Measurements from ENCODE around the gene ESYT2. TPM values are rescaled to one million over a fixed set of nuclear protein-coding genes. Genes with fewer than 3 reads are reported as not detected.
A peak's percentile ranks its signal among the peaks of the same experiment; 100 is the strongest.
"Not testable (repeated sequence)": the region's sequence is repeated elsewhere in the genome, so short reads cannot be mapped to it uniquely, and the experiment has no call there.

Gene ESYT2
- total RNA-seq, 1 donor from 2014 or later = 103 TPM

DNA sequence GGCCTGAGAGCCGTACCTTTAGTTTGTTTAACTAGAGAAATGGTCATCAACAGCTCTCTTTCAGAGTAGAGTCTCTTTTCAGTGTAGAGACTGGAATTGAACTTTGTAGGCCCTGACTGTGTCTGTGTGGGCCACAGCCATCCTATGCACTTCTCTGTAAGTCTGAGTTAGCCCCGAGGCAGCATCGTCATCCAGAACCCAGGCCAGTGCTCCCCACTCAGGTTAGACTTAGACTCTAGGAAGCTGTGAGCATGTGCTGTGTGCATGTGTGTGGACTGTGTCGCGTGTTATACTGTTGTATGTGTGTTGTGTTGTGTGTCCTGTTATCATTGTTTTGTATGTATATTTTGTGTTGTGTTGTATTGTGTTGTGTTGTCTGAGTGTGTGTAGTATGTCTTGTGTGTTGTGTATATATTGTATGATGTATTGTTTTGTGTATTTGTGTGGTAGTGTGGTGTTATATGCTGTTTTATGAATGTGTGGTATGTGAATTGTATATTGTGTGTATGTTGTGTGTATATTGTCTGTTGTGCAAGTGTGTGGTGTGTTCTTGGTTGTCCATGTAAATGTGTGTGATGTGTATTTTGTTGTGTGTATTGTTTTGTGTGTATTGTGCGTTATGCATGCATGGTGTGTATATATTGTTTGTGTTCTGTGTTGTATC, 106.6 kb downstream of the ESYT2 start:
- intact Hi-C loops (cut with DNase I) = no loop called here
- no peak for ATAC-seq
- DNase-seq (ENCODE audit: low spot score) = no peak

DNA sequence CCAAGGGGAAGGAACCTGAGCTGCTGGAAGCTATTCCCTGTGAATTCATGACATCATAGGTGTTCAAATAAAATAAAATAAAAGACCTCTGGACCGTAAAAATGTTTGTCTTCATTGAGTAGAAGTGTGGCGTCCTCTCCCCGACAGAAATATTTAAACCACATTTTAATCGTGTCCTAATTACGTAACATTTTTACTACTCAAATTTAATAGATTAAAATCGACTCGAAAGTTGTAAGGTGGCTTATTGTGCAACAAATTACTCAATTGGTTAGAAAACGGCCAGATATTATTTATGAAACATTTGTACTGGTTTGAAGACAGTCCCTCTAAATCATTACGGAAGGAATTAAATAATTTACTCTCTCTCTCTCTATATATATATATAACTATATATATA, 109.2 kb downstream of the ESYT2 start:
- intact Hi-C loops (cut with DNase I) = no loop called here
- no peak for DNase-seq (ENCODE audit: low spot score)
- ATAC-seq = no peak

DNA sequence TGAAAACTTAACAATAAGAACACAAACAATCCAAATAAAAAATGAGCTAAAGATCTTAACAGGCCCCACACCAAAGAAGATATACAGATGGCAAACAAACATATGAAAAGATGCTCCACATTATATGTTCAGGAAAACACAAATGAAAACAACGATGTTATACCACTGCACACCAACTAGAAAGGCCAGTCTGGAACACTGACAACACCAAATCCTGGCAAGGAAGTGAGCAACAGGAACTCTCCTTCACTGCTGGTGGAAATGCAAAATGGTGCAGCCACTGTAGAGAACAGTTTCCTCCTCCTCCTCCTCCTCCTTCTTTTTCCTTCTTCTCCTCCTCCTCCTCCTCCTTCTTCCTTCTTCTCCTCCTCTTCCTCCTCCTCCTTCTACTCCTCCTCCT, 112.5 kb downstream of the ESYT2 start:
- intact Hi-C loops (cut with DNase I) = no loop called here
- DNase-seq (ENCODE audit: low spot score) (no peak), ATAC-seq (no peak)

DNA sequence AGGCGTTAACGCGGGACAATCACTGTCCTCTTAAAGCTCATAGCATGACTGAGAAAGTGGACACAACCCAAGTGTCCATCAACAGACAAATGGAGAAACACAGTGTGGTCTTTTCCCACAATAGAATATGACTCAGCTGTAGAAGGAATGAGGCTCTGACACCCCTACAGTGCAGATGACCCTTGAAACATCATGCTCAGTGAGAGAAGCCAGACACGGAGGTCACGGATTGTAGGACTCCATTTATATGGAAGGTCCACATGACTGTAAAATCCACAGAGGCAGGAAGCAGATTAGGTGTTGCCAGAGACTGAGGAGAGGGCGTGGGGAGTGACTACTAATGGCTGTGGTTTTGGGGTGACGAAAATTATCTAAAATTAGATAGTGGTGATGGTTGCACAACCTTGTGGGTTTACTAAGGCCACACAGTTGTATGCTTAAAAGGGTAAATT, 118.6 kb downstream of the ESYT2 start:
- intact Hi-C loops (cut with DNase I) = no loop called here
- DNase-seq (ENCODE audit: low spot score) (no peak), ATAC-seq (peak; percentile 12)

DNA sequence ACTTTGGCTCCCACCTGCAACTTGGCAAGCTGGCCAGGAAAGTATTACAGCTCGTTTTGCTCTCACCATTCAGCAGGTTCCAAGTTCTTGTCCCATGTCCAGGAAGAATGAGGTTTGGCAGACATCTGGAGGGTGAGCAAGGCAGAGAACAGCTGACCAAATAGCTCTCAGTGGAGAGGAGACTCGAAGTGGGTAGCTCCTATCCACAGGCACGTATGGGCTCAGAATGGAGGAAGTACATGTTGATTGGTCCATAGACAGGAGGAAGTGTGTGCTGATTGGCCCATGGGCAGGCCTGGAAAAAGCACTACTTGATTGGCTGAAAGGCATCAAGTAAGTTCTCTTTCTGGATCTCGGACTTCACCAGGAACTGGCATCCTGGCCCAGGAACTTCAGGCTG, 121.7 kb downstream of the ESYT2 start:
- intact Hi-C loops (cut with DNase I) = no loop called here
- DNase-seq (ENCODE audit: low spot score) (no peak), ATAC-seq (no peak)

DNA sequence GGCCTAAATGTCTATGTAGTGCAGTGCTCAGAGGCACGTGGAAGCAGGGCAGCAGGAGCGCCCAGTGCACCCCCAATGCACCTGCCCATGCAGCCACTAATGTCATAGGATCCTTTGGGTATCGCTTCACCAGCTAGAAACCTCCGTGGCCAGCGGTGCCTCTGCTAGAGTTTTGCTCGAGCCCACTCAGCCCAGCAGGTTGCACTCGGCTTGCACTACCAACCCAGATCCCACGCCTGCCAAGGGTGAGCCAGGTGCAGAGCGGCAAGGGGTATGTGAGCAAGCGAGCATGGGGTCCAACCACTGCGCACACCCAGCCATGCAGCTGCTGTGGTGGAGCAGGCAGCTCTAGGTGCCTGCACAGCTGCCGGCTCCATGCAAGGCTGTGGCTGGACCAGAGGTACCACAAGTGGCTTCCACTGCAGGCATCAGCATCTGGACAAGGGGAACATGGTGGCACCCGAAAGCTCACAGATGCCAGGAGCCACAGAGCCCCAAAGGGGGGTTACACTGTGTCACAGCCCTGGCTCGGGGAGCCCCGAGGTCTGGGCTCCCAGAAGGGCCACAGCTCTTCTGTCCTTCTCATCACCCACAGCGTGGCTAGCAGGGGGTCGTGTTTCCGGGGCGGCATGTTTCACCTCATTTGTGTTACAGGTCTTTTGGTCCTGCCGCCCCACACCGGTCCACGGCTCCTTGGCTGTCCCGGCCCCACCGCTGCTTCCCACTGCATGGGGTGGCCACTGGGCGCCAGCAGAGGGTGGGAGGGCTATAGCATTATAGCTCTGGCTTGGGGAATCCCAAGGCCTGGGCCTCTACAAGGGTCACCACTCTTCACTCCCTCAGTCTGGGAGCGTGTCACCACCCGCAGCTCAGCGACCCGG, 122.4 kb downstream of the ESYT2 start:
- intact Hi-C loops (cut with DNase I) = no loop called here
- DNase-seq (ENCODE audit: low spot score) (no peak), ATAC-seq (no peak)

DNA sequence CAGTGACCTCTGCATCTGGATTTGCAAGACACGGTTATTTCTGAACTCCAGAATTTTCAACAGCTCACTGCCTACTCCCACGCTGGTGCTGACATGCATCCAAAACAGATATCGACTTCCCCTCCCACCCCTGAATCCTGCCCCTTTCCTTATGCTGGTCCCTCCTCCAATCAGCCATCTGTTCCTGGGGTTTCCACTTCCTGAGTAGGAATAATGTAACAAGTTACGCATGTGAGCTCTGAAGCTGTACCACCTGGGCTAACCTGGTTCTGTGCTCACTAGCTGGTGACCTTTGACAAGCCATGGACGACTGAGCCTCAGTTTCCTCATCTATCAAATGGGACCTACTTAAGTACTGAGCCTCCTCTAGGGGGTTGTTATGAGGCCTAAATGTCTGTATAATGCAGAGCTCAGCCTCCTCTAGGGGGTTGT, 123.0 kb downstream of the ESYT2 start:
- DNase-seq (ENCODE audit: low spot score) = no peak
- ATAC-seq = no peak
- intact Hi-C loops (cut with DNase I) = no loop called here

DNA sequence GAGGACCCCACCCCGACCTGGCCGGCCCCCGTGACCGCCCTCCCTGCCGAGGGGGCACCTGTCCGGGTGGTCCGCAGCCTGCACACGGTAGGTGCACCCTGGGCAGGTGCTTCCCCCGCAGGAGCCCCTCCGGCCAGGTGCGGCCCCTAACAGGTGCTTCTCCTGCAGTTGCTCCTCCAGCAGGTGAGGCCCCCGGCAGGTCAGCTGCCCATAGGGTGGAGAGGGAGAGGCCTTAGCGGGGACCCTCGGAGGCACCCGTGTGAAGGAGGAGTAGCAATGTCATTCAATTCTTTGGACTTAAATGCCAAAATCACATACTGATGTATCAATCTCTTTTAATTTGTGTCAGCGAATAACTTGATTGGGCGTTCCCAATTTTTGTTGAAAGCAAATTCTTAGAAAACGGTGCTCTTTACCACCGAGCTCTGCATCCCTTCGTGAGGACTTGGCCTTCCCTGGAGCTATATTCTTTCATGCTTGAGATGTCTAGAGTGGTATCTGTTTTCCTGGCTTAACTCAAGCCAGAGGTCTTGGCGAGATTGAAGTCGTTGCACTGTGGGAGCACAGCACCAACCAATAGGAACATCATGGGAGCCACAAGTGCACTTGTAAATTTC, 124.0 kb downstream of the ESYT2 start:
- DNase-seq (ENCODE audit: low spot score) (no peak), ATAC-seq (no peak)
- intact Hi-C loops (cut with DNase I) = no loop called here

DNA sequence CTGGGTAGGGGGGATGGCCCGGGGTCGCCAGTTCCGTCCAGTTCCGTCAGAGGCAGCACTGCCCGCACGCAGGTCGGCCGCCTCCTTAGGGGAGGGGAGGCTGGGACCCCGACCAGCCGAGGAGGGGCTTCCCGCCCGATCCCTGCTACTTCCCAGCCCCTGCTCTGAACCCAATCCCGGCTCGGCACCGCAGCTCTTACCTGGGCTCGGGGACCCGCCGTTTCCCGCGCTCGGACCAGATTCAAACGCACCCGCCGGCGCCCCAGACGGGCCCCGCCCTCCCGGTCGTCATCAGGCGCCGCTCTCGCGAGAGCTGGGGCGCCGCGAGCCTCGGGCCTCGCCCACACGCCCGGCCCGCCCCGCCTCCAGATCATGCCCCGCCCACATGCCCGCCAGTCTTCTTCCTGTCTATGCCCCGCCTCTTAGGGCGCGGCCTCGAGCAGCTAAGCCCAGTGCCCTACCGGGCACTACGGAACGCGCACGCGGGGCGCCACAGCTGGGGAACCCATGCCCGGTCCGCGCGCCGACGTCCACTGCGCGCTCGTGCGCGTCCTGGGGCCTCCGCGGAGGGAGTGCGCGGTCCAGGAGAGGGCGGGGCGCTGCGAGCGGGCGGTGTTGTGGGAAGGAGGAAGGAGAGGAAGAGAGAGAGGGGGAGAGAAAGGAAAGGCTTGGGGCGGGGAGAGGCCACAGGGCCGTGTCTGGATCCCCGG, 124.6 kb downstream of the ESYT2 start, which contains the start of gene NCAPG2:
Gene NCAPG2, minus strand, starts transcription at position 281 of the 710 bp plus-strand sequence. CDS start 2,905 bp downstream, outside the sequence.
- intact Hi-C loops (cut with DNase I) = no loop called here
- peak; percentile 99 for ATAC-seq
- peak; percentile 99 for DNase-seq (ENCODE audit: low spot score)

DNA sequence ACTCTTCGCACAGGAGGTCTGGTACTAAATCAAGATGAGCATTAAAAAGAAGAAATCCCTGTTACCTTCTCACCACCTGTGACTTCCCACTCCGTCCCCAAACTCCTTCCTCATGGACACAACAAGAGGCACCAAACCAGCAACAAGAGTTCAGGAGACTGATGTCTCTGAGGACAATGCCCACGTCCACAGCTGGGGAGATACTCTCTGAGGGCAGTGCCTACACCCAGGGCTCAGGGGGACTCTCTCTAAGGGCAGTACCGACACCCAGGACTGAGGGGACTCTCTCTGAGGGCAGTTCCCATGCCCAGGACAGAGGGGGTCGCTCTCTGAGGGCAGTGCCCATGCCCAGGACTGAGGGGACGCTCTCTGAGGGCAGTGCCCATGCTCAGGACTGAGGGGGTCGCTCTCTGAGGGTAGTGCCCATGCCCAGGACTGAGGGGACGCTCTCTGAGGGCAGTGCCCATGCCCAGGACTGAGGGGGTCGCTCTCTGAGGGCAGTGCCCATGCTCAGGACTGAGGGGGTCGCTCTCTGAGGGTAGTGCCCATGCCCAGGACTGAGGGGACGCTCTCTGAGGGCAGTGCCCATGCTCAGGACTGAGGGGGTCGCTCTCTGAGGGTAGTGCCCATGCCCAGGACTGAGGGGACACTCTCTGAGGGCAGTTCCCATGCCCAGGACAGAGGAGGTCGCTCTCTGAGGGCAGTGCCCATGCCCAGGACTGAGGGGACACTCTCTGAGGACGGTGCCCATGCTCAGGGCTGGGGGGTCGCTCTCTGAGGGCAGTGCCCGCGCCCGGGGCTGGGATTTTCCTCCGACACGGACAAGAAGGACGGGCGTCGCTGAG, 125.4 kb downstream of the ESYT2 start:
- DNase-seq (ENCODE audit: low spot score); ATAC-seq; intact Hi-C loops (cut with DNase I): not testable (repeated sequence)

DNA sequence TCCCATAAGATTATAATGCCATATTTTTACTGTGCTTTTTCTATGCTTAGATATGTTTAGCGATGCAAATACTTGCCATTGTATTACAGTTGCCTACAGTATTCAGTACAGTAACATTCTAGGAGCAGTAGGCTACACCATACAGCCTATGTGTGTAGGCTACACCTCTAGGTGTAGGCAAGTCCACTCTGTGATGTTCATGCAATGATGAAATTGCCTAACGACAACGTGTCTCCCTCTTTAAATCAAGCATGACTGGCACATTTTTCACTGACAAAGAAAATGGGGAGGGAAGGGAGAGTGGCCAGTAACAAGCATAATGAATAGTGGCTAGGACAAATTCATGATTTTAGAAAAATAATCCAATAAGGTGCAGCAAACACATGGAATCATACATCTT, 126.4 kb downstream of the ESYT2 start:
- intact Hi-C loops (cut with DNase I) = no loop called here
- DNase-seq (ENCODE audit: low spot score) (no peak), ATAC-seq (no peak)

DNA sequence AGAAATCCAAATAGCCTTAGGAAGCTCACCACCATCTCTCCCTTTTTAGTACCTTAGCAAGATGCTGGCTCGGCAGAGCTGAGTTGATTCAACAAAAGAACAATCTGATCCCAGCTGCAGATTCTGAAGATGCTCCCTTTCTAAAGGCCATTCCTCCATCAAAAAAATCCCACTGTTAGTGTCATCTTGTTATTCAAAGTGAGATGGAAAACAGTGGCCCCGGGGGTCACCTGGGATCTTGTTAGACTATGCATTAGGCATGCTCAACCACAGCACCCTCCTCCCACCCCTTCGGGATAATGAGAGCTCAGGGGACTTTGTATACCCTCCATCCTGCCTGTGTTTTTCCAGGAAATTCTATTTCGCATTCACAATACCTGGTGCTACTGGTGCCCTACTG, 127.1 kb downstream of the ESYT2 start:
- intact Hi-C loops (cut with DNase I) = no loop called here

DNA sequence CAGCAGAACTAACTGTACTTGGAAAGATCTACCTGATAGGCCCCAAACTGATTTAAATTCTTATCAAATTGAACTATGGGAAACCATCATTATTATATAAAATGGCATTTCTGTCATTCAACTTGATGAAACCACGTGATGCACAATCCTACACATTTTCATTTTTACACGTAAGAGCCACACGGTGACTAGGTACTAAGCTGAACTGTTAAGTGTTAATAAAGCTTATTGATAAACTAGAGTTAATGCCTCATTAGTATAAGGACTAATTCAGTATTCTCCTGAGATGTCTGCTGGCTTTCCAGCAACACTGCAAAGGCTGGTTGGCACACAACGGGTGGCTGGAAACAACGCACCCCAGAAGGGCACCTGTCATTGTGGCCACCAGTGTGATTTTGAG, 129.3 kb downstream of the ESYT2 start:
- DNase-seq (ENCODE audit: low spot score) (no peak), ATAC-seq (no peak)
- intact Hi-C loops (cut with DNase I) = no loop called here

More for the DNA sequence above, 127.1 kb downstream of the ESYT2 start:
- ATAC-seq (no peak), DNase-seq (ENCODE audit: low spot score) (no peak)

DNA sequence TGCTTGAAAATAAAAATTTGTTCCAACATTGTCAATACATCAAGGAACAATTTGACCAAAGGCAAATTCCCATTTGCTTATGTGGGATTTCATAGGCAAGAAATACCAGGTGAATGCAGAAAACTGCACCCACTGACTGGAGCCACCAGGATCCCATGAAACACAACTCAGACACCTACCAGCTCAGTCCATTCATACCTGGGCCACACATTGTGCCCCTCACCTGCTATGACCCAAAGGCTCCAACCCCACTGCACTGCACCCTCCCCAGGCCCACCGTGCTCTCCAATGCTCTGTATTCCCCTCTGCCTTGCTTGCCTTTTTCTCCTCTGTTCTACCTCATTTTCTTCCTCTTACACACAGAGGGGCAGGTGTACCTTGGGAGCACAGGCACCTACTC, 130.0 kb downstream of the ESYT2 start:
- no peak for ATAC-seq
- DNase-seq (ENCODE audit: low spot score) = no peak
- intact Hi-C loops (cut with DNase I) = loop anchor here (5.0 kb wide), 1 partner anchor 717 kb away; no protein-coding TSS in a partner anchor

DNA sequence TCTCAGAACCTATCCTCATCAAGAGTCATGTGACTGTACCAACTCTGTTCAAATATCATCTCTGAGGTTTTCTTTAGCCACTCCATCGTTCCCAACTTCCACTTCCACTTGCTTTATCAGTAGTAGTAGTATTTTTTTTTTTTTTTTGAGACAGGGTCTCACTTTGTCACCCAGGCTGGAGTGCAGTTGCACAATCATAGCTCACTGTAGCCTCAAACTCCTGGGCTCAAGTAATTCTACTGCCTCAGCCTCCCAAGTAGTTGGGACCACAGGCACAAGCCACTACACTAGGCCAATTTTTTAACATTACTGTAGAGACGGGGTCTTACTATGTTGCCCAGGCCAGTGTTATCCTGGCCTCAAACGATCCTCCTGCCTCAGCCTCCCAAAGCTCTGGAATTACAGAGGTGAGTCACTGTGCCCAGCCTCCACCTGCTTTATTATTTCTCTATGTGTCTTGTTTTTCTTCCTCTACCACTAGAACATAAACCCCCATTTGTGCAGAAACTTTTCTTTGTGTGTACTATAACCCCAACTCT, 130.6 kb downstream of the ESYT2 start:
- no peak for ATAC-seq
- DNase-seq (ENCODE audit: low spot score) = no peak
- intact Hi-C loops (cut with DNase I) = loop anchor here (5.0 kb wide), 1 partner anchor 716 kb away; no protein-coding TSS in a partner anchor

DNA sequence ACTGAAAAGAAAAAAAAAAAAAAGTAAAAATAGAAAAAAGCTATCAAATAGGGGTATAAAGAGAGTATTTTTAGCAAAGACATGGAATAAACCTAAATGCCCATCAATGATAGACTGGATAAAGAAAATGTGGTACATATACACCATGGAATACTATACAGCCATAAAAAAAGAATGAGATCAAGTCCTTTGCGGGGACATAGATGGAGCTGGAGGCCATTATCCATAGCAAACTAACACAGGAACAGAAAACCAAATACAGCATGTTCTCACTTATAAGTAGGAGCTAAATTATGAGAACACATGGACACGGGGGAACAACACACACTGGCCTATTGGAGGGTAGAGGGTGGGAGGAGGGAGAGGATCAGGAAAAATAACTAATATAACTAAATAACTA, 131.7 kb downstream of the ESYT2 start:
- not testable (repeated sequence) for ATAC-seq
- intact Hi-C loops (cut with DNase I) = loop anchor here (5.0 kb wide), 1 partner anchor 715 kb away; no protein-coding TSS in a partner anchor

DNA sequence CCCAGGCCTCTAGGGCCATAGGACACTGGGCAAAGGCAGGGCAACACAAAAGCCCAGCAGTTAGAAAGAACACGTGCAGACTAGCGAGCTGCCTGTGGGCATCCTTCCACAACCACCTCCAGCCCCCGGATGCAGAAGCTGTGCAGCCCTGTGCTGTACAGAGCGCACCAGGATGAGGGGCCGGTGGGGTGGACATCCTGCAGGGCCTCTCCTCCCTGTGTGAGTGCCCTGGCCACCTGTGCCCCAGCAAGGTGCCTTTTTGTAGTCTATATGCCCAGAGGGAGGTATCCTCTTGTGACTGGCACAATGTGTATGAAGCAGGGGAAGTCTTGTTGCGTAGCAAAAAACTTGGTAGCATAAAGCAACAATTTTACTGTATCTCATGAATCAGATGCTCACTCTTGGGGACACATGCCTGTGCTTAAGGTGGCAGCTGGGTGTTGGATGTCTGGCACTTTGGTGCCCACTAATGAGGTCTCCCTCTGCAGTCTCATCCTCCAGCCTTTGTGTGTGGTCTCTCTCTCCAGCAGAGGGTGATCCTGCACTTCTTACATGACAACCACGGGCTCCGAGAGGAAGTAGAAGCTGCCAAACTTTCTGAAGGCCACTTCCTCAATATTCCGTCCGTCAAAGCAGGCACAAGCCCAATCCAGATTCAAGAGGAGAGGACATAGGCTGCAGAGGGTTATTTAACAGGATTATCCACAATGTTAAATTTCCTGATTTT, 133.4 kb downstream of the ESYT2 start:
- intact Hi-C loops (cut with DNase I) = loop anchor here (5.0 kb wide), 1 partner anchor 714 kb away; no protein-coding TSS in a partner anchor
- ATAC-seq = peak; percentile 98
- DNase-seq (ENCODE audit: low spot score) = peak; percentile 73

More for the DNA sequence above, 131.7 kb downstream of the ESYT2 start:
- not testable (repeated sequence) for DNase-seq (ENCODE audit: low spot score)
